A549 (cell line): ENCODE measurements around the gene TRABD.

Experiments used
- BHLHE40 ChIP-seq: IDR thresholded peaks from 2 replicates; pipeline ENCODE4 v1.6.1; 2012; ENCODE audit warnings: low read depth, low read length, inconsistent platforms
- CHD2 ChIP-seq: fragments of 150-350 bp; IDR thresholded peaks from 2 replicates; pipeline ENCODE4 v1.6.1; 2014; ENCODE audit warnings: low read length; ENCODE audit not compliant: partially characterized antibody
- KDM1A ChIP-seq: fragments of 200-600 bp; sonication (generic); IDR thresholded peaks from 2 replicates; pipeline ENCODE4 v1.6.1; 2016; ENCODE audit warnings: low read depth, mild to moderate bottlenecking
- KDM5A ChIP-seq: fragments of 200-600 bp; sonication (generic); IDR thresholded peaks from 2 replicates; pipeline ENCODE4 v1.6.1; 2016; ENCODE audit warnings: antibody characterized with exemption, mild to moderate bottlenecking
- MAFK ChIP-seq: fragments of 450-650 bp; IDR thresholded peaks from 2 replicates; pipeline ENCODE4 v1.6.1; 2014; ENCODE audit not compliant: partially characterized antibody
- PHF8 ChIP-seq: fragments of 200-600 bp; sonication (generic); IDR thresholded peaks from 2 replicates; pipeline ENCODE4 v1.6.1; 2016; ENCODE audit warnings: low read depth, mild to moderate bottlenecking, antibody characterized with exemption, moderate library complexity, borderline replicate concordance
- POLR2A ChIP-seq: IDR thresholded peaks from 2 replicates; pipeline ENCODE4 v1.6.1; 2012; ENCODE audit warnings: mild to moderate bottlenecking, low read length
- RAD21 ChIP-seq, 2 experiments: fragments of >200 bp in 1 of 2; sonication (Bioruptor Twin) in 1 of 2; formaldehyde crosslinking in 1 of 2; IDR thresholded peaks in 1 of 2; conservative IDR thresholded peaks in 1 of 2; 2 replicates in 1 of 2; 3 replicates in 1 of 2; pipeline ENCODE4 v1.6.1; 2012 to 2018; ENCODE audit warnings: inconsistent platforms in 1 of 2
- RFX5 ChIP-seq: fragments of 450-650 bp; IDR thresholded peaks from 2 replicates; pipeline ENCODE4 v1.7.1; 2014; ENCODE audit warnings: antibody characterized with exemption, mild to moderate bottlenecking, moderate library complexity
- SMC3 ChIP-seq: fragments of >200 bp; sonication (Bioruptor Twin); formaldehyde crosslinking; IDR thresholded peaks from 3 replicates; pipeline ENCODE4 v1.6.1; 2018; ENCODE audit warnings: inconsistent platforms
- TF ChIP-seq, protein P1 (sequence below): fragments of >200 bp; sonication (Bioruptor Twin); formaldehyde crosslinking; IDR thresholded peaks from 3 replicates; pipeline ENCODE4 v1.5.1; 2016
- TF ChIP-seq, protein P2 (sequence below): IDR thresholded peaks from 2 replicates; pipeline ENCODE4 v1.6.1; 2012
- TF ChIP-seq, protein P3 (sequence below): fragments of 450-650 bp; IDR thresholded peaks from 2 replicates; pipeline ENCODE4 v1.6.1; 2014; ENCODE audit warnings: antibody characterized with exemption

GRCh38 chr22:50167689-50168489 is 17.8 kb upstream of the TRABD start:
- TF ChIP-seq, protein P1, sequence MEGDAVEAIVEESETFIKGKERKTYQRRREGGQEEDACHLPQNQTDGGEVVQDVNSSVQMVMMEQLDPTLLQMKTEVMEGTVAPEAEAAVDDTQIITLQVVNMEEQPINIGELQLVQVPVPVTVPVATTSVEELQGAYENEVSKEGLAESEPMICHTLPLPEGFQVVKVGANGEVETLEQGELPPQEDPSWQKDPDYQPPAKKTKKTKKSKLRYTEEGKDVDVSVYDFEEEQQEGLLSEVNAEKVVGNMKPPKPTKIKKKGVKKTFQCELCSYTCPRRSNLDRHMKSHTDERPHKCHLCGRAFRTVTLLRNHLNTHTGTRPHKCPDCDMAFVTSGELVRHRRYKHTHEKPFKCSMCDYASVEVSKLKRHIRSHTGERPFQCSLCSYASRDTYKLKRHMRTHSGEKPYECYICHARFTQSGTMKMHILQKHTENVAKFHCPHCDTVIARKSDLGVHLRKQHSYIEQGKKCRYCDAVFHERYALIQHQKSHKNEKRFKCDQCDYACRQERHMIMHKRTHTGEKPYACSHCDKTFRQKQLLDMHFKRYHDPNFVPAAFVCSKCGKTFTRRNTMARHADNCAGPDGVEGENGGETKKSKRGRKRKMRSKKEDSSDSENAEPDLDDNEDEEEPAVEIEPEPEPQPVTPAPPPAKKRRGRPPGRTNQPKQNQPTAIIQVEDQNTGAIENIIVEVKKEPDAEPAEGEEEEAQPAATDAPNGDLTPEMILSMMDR, result no peak
- TF ChIP-seq, protein P2, sequence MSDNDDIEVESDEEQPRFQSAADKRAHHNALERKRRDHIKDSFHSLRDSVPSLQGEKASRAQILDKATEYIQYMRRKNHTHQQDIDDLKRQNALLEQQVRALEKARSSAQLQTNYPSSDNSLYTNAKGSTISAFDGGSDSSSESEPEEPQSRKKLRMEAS, result no peak
- TF ChIP-seq SMC3 (no peak), KDM1A (no peak), MAFK (no peak), BHLHE40 (no peak), CHD2 (no peak), PHF8 (no peak), KDM5A (no peak), RAD21 (conservative IDR thresholded peaks at IDR 0.05 in 1 of 2, IDR thresholded peaks at IDR 0.05 in 1 of 2) (no peak), POLR2A (no peak), RFX5 (no peak)
- TF ChIP-seq, protein P3, sequence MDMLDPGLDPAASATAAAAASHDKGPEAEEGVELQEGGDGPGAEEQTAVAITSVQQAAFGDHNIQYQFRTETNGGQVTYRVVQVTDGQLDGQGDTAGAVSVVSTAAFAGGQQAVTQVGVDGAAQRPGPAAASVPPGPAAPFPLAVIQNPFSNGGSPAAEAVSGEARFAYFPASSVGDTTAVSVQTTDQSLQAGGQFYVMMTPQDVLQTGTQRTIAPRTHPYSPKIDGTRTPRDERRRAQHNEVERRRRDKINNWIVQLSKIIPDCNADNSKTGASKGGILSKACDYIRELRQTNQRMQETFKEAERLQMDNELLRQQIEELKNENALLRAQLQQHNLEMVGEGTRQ, result no peak
